Suprapubic skin (tissue), 4 donors: ENCODE results near the gene COX4I1. TPM values are rescaled to one million over a fixed set of nuclear protein-coding genes. Genes with fewer than 3 reads are reported as not detected.

Source experiments
- DNase-seq, 2 donors: peaks; one replicate each; pipeline ENCODE4 v3.0.0-alpha.2; 2019; ENCODE audit warnings: low spot score in 2 of 2
- H3K27ac ChIP-seq: fragments of 200-600 bp; sonication (generic); one replicate; pipeline ENCODE4 v1.5.1; 2019
- H3K27me3 ChIP-seq: fragments of 200-600 bp; sonication (generic); one replicate; pipeline ENCODE4 v1.5.1; 2019
- H3K36me3 ChIP-seq: fragments of 200-600 bp; sonication (generic); one replicate; pipeline ENCODE4 v1.5.1; 2019
- H3K4me1 ChIP-seq: fragments of 200-600 bp; sonication (generic); one replicate; pipeline ENCODE4 v1.5.1; 2019
- H3K4me3 ChIP-seq: fragments of 200-600 bp; sonication (generic); one replicate; pipeline ENCODE4 v1.5.1; 2019; ENCODE audit warnings: mild to moderate bottlenecking
- H3K9me3 ChIP-seq: fragments of 200-600 bp; sonication (generic); one replicate; pipeline ENCODE4 v1.5.1; 2019
- EP300 ChIP-seq: sonication (generic); formaldehyde crosslinking; IDR thresholded peaks from one replicate; pipeline ENCODE4 v1.6.1; 2017; ENCODE audit warnings: antibody characterized with exemption
- POLR2A ChIP-seq, 2 donors: fragments of 450-650 bp; IDR thresholded peaks; one replicate each; pipeline ENCODE4 v1.6.1; 2017; ENCODE audit warnings: antibody characterized with exemption in 2 of 2, mild to moderate bottlenecking in 2 of 2, moderate library complexity in 2 of 2
- POLR2AphosphoS5 ChIP-seq, 3 donors: sonication (generic); formaldehyde crosslinking; IDR thresholded peaks; one replicate each; pipeline ENCODE4 v1.6.1; 2017; ENCODE audit warnings: antibody characterized with exemption in 3 of 3
- WGBS: methylation state at CpG from one replicate; pipeline ENCODE4 v1.1.5; 2018; 5-methylcytosine and 5-hydroxymethylcytosine counted together
- total RNA-seq, 4 donors: library from RNA; depleted of rRNA; stranded (reverse); fragments of >200 nt; gene quantifications; one replicate each; pipeline ENCODE4 v1.1.0, GENCODE V29; 2016
- TF ChIP-seq, protein P1 (sequence below), 2 donors: fragments of 200-600 bp in 1 of 2; fragments of 450-650 bp in 1 of 2; sonication (generic) in 1 of 2; IDR thresholded peaks; one replicate each; pipeline ENCODE4 v1.5.1; 2016 to 2019; ENCODE audit warnings: antibody characterized with exemption in 2 of 2, mild to moderate bottlenecking in 1 of 2, moderate library complexity in 1 of 2

COX4I1 gene
- total RNA-seq, 4 donors from 2014 or later, result 369 to 505 (median 459) TPM

DNA sequence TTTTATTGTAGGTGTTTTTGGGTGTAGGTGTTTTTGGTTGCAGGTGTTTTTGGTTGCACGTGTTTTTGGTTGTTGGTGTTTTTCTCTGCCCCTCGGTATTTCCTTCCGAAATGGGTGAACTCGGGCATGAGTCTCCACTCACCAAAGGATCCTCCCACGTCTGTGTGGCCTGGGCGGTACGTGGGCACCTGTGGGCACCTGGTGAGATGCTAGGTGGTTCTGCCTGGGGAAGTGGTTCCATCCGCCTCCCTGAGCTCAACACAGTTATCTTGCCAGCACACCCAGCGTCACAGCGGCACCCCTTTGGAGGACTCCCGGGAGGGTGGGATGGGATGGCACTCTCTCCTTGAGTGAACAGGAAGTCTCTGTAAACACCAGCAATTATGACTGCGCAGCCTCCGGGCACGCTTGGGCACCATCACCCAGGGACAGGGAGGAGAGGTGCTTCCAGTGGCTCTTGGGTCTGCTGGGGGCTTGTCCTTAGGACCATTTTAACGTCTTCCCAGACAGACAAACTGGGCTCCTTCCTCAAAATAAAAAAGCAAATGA is 29.8 kb downstream of the COX4I1 start:
- no peaks in the 10 kb centered on the region for H3K36me3 ChIP-seq
- TF ChIP-seq POLR2AphosphoS5 (IDR thresholded peaks at IDR 0.05) (no peak), EP300 (no peak), POLR2A (IDR thresholded peaks at IDR 0.05) (no peak)
- TF ChIP-seq, protein P1, sequence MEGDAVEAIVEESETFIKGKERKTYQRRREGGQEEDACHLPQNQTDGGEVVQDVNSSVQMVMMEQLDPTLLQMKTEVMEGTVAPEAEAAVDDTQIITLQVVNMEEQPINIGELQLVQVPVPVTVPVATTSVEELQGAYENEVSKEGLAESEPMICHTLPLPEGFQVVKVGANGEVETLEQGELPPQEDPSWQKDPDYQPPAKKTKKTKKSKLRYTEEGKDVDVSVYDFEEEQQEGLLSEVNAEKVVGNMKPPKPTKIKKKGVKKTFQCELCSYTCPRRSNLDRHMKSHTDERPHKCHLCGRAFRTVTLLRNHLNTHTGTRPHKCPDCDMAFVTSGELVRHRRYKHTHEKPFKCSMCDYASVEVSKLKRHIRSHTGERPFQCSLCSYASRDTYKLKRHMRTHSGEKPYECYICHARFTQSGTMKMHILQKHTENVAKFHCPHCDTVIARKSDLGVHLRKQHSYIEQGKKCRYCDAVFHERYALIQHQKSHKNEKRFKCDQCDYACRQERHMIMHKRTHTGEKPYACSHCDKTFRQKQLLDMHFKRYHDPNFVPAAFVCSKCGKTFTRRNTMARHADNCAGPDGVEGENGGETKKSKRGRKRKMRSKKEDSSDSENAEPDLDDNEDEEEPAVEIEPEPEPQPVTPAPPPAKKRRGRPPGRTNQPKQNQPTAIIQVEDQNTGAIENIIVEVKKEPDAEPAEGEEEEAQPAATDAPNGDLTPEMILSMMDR (IDR thresholded peaks at IDR 0.05), result no peak
- DNase-seq, result no peak
- 81% methylated on average over 15 of the region's 15 CpGs for WGBS
- H3K4me3 ChIP-seq, result no peak overlapping the region
- no peak overlapping the region for H3K27ac ChIP-seq
- H3K9me3 ChIP-seq, result no peaks in the 10 kb centered on the region
- H3K4me1 ChIP-seq, result no peaks in the 10 kb centered on the region
- peaks cover 33% of the 10 kb centered on the region for H3K27me3 ChIP-seq

DNA sequence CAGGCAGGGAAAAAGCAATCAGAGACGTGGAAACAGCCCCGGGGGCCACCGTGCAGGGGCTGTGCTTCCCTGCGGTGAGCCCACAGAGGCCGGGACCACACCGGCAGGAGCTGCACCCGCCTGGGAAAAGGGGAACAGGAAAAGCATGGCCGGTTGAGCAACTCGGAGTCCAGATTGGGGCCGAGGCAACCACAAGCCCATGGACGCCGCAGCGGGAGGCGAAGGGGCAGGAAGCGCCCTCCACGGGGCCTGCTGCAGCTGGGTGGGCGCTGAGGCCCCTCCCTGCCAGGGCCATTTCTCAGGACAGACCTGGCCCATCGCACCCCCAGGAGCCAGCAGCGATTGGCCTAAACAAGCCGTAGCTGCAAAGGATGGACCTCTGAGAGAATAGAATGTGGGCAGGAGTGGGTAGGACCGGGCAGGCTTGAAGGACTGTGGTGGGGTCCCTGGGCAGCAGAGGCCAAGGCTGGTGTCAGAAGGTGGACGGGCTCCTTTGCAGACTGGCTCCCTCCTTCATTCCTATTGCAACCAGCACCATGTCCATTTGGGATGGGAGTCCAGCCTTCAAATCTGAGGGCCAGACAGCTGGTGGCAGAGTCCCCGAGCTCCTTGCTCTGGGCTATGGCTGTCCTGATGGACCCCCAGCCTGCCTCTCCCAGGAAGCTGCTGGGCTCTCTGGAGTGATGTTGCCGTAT is 30.4 kb downstream of the COX4I1 start:
- H3K36me3 ChIP-seq, result no peaks in the 10 kb centered on the region
- H3K27me3 ChIP-seq, result peaks cover 36% of the 10 kb centered on the region
- H3K27ac ChIP-seq, result no peak overlapping the region
- H3K4me1 ChIP-seq, result no peaks in the 10 kb centered on the region
- no peak overlapping the region for H3K4me3 ChIP-seq
- no peak for DNase-seq
- TF ChIP-seq POLR2A (IDR thresholded peaks at IDR 0.05) (no peak), POLR2AphosphoS5 (IDR thresholded peaks at IDR 0.05) (no peak), EP300 (no peak)
- TF ChIP-seq, protein P1 (IDR thresholded peaks at IDR 0.05), result no peak
- no peaks in the 10 kb centered on the region for H3K9me3 ChIP-seq
- 48% methylated on average over 10 of the region's 24 CpGs for WGBS

DNA sequence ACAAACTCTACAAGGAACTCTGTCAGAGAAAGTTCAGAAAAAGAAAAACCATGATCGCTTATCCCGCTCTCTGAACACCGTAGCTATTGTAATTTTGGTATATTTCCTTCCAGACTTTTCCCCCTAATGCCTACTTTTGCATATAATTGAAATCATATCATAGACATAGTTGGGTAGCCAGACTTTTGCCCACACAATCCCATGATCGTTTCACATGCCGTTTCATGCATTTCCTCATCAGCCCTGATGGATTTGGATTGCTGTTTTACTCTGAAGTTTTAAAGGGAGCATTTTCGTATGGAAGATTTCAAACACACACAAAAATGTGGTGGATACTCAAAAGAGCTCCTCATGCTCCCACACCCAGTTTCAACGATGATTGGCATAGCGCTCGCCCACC is 31.3 kb downstream of the COX4I1 start:
- no peak overlapping the region for H3K27ac ChIP-seq
- DNase-seq, result no peak
- TF ChIP-seq, protein P1 (IDR thresholded peaks at IDR 0.05), result no peak
- TF ChIP-seq EP300 (no peak), POLR2A (IDR thresholded peaks at IDR 0.05) (no peak), POLR2AphosphoS5 (IDR thresholded peaks at IDR 0.05) (no peak)
- H3K4me3 ChIP-seq, result no peak overlapping the region
- H3K4me1 ChIP-seq, result no peaks in the 10 kb centered on the region
- 78% methylated on average over 9 of the region's 9 CpGs for WGBS
- no peaks in the 10 kb centered on the region for H3K36me3 ChIP-seq
- peaks cover 44% of the 10 kb centered on the region for H3K27me3 ChIP-seq
- H3K9me3 ChIP-seq, result no peaks in the 10 kb centered on the region

DNA sequence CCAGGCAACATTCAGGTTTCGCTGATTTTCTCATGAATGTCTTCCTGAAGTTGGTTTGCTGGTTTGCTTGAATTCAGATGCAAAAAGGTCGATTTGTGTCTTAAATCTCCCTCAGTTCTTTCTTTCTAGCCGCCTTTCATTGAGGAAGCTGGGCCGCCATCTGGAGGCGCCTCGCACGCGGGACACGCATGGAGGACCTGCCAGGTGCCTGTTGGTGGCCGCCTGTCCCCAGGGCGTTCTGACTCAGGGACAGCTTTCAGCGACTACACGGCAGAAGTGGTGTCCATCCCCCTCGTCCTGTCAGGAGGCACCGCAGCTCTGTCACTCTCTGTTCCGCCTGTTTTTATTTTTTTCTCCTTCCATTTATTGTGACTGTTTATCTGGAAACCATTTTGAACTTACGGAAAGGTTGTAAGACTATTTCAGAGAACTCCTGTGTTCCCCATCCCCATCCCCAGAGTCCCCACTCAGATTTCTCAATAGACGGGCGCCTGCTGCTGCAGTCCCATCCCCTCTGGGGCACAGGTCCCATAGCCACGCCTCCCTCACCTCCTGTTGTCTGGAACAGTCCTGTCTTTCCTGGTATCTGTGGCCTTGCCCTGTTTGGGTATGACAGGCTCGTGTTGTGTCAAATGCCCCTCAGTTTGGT is 33.2 kb downstream of the COX4I1 start:
- Histone ChIP-seq H3K9me3 (no peaks in the 10 kb centered on the region), H3K27me3 (peaks cover 62% of the 10 kb centered on the region), H3K36me3 (no peaks in the 10 kb centered on the region), H3K4me3 (no peak overlapping the region), H3K4me1 (no peaks in the 10 kb centered on the region), H3K27ac (no peak overlapping the region)
- WGBS, result 73% methylated on average over 21 of the region's 21 CpGs
- TF ChIP-seq POLR2A (IDR thresholded peaks at IDR 0.05) (no peak), POLR2AphosphoS5 (IDR thresholded peaks at IDR 0.05) (no peak)
- no peak for DNase-seq

DNA sequence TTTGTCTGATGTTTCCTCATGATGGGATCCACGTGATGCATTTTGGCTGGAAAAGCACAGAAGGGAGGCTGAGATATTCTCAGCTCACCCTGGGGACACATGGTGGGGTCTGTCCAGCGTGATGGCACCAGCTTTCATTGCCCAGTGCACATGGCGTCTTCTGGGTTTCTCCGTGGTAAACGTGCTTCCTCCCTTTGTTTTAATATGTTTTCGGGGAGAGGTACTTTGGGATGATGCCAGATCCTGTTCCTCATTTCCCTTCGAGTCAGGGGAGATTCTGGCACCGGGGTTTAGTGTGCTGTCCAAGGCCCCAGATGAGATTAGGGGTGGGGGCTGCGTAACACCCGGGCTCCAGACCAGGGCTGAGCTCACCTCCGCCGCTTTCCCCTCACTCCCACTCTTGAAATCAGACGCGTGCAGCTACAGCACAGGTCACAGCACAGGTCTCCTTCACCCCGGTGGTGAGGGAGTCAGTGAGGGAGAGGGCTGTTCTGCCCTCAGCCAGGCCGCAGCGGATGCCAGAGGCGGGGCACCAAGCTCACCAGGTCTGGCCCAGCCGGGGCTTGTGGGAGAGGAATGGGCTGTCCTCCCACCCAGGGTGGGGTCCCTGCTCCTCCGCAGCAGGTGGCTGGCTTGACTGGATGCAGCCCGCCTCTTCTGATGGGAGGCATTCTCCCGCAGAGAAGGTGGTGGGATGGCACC is 33.9 kb downstream of the COX4I1 start:
- Histone ChIP-seq H3K4me1 (no peaks in the 10 kb centered on the region), H3K27me3 (peaks cover 69% of the 10 kb centered on the region), H3K4me3 (no peak overlapping the region), H3K36me3 (no peaks in the 10 kb centered on the region), H3K9me3 (no peaks in the 10 kb centered on the region), H3K27ac (no peak overlapping the region)
- no peak for DNase-seq
- WGBS, result 64% methylated on average over 17 of the region's 22 CpGs
- no peak for TF ChIP-seq POLR2AphosphoS5 (IDR thresholded peaks at IDR 0.05)
- no peak for TF ChIP-seq EP300
- TF ChIP-seq POLR2A (IDR thresholded peaks at IDR 0.05), result no peak
- TF ChIP-seq, protein P1 (IDR thresholded peaks at IDR 0.05), result no peak
